AG04450 (cell line): ENCODE measurements around the gene COMMD1. TPM values are rescaled to one million over a fixed set of nuclear protein-coding genes. Genes with fewer than 3 reads are reported as not detected.

Experiments
- CTCF ChIA-PET: fragments of 300-600, 350-600 bp; formaldehyde crosslinking; extraction: SDS; loops from one replicate; lab custom pipeline; 2022; ENCODE audit warnings: antibody characterized with exemption, inconsistent platforms; lab: Charles Lee
- POLR2A ChIA-PET: fragments of 350-600 bp; formaldehyde crosslinking; extraction: SDS; loops from one replicate; lab custom pipeline; 2021; ENCODE audit warnings: antibody characterized with exemption, inconsistent platforms; lab: Yijun Ruan, JAX
- DNase-seq: peaks from one replicate; pipeline ENCODE4 v3.0.0-alpha.2; 2011; ENCODE audit warnings: low read depth, low spot score
- H3K27ac ChIP-seq: one replicate; pipeline ENCODE4 v1.5.1; 2012; ENCODE audit warnings: low read depth, low read length, control low read depth
- H3K27me3 ChIP-seq: one replicate; pipeline ENCODE4 v1.6.0; 2012; ENCODE audit warnings: low read length; ENCODE audit not compliant: control insufficient read depth, insufficient read depth
- H3K4me3 ChIP-seq: 2 replicates; pipeline ENCODE4 v1.5.1; 2011; ENCODE audit warnings: mild to moderate bottlenecking, low read depth, low read length, control low read depth
- H3K9me3 ChIP-seq: 2 replicates; pipeline ENCODE4 v1.5.1; 2012; ENCODE audit warnings: low read length; ENCODE audit not compliant: control insufficient read depth, insufficient read depth
- CTCF ChIP-seq: IDR thresholded peaks from 2 replicates; pipeline ENCODE4 v1.5.1; 2011; ENCODE audit warnings: low read depth, low read length, control low read depth, inconsistent platforms
- polyA plus RNA-seq: library from polyadenylated mRNA; depleted of rRNA; stranded (reverse); fragments of >200 nt; gene quantifications from 2 replicates; pipeline ENCODE4 v1.2.3, GENCODE V29; 2011

COMMD1 gene
- polyA plus RNA-seq, 1 experiment: 59.9 TPM

DNA sequence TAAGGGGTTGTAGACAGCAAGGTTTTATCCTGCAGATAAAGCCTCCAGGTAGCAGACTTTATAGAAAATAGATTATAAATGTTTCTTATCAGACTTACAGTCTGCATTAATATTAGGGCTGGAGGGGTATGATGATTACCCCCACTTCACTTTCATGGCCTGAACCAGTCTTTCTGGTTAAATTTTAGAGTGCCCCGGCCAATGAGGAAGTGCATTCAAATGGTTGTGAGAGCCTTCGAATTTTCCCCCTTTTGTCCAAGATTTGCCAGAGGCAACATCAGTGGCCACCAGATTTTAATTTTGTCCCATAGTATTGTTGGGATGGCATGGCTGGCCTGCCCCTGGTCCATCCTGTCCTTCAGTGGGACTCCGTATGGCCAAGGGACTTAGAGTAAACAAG lies 31.6 kb downstream of the COMMD1 start:
- CTCF ChIA-PET: no interaction called here
- POLR2A ChIA-PET: no interaction called here
- Histone ChIP-seq H3K27me3 (no peaks in the 10 kb centered on the region), H3K4me3 (no peak overlapping the region), H3K9me3 (peaks cover 4% of the 10 kb centered on the region), H3K27ac (no peak overlapping the region)
- no peak for DNase-seq
- TF ChIP-seq CTCF: no peak

DNA sequence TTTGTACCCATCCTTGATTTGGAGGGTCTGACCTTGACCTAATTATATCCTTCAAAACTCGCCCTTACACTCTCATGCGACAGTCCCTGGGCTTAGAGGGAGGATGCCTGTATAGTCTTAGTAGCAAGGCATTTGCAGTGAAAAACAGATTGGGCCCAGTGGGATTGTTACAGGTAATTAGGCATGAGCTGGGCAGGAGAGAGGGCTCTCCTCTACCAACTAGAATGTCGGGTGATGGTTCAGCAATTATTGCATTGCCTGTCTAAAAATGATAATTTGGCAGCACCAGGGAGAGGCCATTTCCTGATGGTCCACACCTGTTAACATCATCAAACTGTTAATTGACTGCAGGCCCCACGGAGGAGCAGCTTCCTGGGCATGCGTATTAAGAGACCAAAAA lies 32.4 kb downstream of the COMMD1 start:
- ChIA-PET POLR2A (no interaction called here), CTCF (no interaction called here)
- Histone ChIP-seq H3K9me3 (no peaks in the 10 kb centered on the region; the same call in 1 of the 2 replicates), H3K27me3 (no peaks in the 10 kb centered on the region), H3K27ac (no peak overlapping the region), H3K4me3 (no peak overlapping the region)
- TF ChIP-seq CTCF: no peak
- DNase-seq: no peak

GRCh38 chr2:61938511-61938910 lies 33.0 kb downstream of the COMMD1 start:
- TF ChIP-seq CTCF: no peak
- no peak for DNase-seq
- Histone ChIP-seq H3K27me3 (no peaks in the 10 kb centered on the region), H3K9me3 (no peaks in the 10 kb centered on the region), H3K4me3 (no peak overlapping the region), H3K27ac (no peak overlapping the region)
- ChIA-PET CTCF (no interaction called here), POLR2A (no interaction called here)

DNA sequence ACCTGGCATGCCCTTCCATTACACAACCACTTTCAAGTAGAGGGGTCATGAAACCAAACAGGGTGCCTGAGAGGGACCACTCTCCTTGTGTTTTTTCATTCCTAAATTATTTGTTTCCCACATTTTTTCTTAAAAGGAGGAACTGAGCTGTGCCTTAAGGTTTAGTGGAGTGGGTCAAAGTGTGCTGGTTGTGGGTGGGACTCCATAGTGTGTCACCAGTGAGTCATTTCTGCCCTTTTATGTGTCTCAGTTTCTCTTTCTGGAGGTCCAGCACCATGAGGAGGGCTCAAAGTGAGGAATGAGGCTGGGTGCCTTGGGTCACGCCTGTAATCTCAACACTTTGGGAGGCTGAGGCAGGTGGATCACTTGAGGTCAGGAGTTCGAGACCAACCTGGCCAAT lies 37.8 kb downstream of the COMMD1 start:
- ChIA-PET POLR2A (interaction anchor here (0.6 kb wide), 1 partner anchor 30 kb away, joined by 3 read pairs; no protein-coding TSS in a partner anchor), CTCF (no interaction called here)
- no peak for DNase-seq
- H3K27me3 ChIP-seq: no peaks in the 10 kb centered on the region
- H3K4me3 ChIP-seq: no peak overlapping the region
- H3K9me3 ChIP-seq: no peaks in the 10 kb centered on the region
- no peak overlapping the region for H3K27ac ChIP-seq
- TF ChIP-seq CTCF: no peak

GRCh38 chr2:61946666-61947065 lies 41.2 kb downstream of the COMMD1 start:
- CTCF ChIA-PET: no interaction called here
- Histone ChIP-seq H3K27me3 (no peaks in the 10 kb centered on the region), H3K9me3 (no peaks in the 10 kb centered on the region), H3K27ac (no peak overlapping the region), H3K4me3 (no peak overlapping the region)
- DNase-seq: no peak
- POLR2A ChIA-PET: no interaction called here
- TF ChIP-seq CTCF: no peak
